ENCODE measurements around the gene TMEM150B. TPM values are rescaled to one million over a fixed set of nuclear protein-coding genes. Genes with fewer than 3 reads are reported as not detected.

TMEM150B gene
- total and polyA plus RNA-seq, 9 of the 15 experiments (the other 6 are each of a cell fraction or from before 2014, with no cell fraction given) = 0.47 to 1.3 (median 0.74) TPM; not detected in 2

DNA sequence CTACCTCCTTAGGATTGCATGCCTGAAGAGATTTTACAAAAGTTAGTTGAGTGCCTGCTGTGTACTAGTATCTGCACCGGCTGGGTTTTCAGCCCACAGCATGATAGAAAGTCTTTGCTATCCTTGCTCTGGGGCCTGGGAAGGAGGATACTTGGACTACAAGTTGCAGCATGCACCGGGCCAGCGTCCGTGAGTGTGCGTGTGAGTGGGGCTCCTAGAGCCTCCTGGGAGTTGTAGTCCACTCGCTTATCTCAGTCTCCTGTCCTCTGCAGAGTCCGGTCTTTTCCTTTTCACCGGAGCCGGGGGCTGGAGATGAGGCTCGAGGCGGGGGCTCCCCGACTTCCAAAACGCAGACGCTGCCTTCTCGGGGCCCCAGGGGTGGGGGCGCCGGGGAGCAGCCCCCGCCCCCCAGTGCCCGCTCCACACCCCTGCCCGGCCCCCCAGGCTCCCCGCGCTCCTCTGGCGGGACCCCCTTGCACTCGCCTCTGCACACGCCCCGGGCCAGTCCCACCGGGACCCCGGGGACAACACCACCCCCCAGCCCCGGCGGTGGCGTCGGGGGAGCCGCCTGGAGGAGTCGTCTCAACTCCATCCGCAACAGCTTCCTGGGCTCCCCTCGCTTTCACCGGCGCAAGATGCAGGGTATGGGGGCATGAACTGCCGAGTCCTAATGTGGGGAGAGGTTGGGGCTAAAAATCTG lies 20.7 kb downstream of the TMEM150B start (continued):
- TF ChIP-seq, protein P1, sequence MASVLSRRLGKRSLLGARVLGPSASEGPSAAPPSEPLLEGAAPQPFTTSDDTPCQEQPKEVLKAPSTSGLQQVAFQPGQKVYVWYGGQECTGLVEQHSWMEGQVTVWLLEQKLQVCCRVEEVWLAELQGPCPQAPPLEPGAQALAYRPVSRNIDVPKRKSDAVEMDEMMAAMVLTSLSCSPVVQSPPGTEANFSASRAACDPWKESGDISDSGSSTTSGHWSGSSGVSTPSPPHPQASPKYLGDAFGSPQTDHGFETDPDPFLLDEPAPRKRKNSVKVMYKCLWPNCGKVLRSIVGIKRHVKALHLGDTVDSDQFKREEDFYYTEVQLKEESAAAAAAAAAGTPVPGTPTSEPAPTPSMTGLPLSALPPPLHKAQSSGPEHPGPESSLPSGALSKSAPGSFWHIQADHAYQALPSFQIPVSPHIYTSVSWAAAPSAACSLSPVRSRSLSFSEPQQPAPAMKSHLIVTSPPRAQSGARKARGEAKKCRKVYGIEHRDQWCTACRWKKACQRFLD (CRISPR knock-in tag; IDR thresholded peaks at IDR 0.05) = no peak
- TF ChIP-seq CBFA2T2 (conservative IDR thresholded peaks at IDR 0.05) = no peak
- TF ChIP-seq, protein P2, sequence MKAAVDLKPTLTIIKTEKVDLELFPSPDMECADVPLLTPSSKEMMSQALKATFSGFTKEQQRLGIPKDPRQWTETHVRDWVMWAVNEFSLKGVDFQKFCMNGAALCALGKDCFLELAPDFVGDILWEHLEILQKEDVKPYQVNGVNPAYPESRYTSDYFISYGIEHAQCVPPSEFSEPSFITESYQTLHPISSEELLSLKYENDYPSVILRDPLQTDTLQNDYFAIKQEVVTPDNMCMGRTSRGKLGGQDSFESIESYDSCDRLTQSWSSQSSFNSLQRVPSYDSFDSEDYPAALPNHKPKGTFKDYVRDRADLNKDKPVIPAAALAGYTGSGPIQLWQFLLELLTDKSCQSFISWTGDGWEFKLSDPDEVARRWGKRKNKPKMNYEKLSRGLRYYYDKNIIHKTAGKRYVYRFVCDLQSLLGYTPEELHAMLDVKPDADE (conservative IDR thresholded peaks at IDR 0.05; ENCODE audit: control insufficient read depth, low read depth, low read length) = peak; percentile 98
- TF ChIP-seq PML (IDR thresholded peaks at IDR 0.05; ENCODE audit: low read length) = no peak
- peak; percentile 99 for TF ChIP-seq HCFC1 (IDR thresholded peaks at IDR 0.05; ENCODE audit: low read depth, low read length)
- peak; percentile 90 for TF ChIP-seq CREM (IDR thresholded peaks at IDR 0.05; ENCODE audit: low read depth)
- TF ChIP-seq SMAD1 (IDR thresholded peaks at IDR 0.05; ENCODE audit: low read depth, low read length, partially characterized antibody) = no peak
- no peak for TF ChIP-seq MEF2D (tag; conservative IDR thresholded peaks at IDR 0.05; ENCODE audit: low read depth)
- 0 out of 2 replicates have a peak, but pooled peaks have one; percentile 66 for TF ChIP-seq ZNF197 (CRISPR knock-in tag; IDR thresholded peaks at IDR 0.05; ENCODE audit: low read depth)
- TF ChIP-seq KAT7 (CRISPR knock-in tag; IDR thresholded peaks at IDR 0.05; ENCODE audit: borderline replicate concordance) = no peak
- no peak for TF ChIP-seq ZC3H8 (IDR thresholded peaks at IDR 0.05)
- TF ChIP-seq ZFX (CRISPR knock-in tag; IDR thresholded peaks at IDR 0.05) = peak; percentile 23
- no peak for TF ChIP-seq ZC3H4 (CRISPR knock-in tag; IDR thresholded peaks at IDR 0.05; ENCODE audit: borderline replicate concordance)
- no peak for TF ChIP-seq ZC3H11A (IDR thresholded peaks at IDR 0.05; ENCODE audit: low read depth, low read length)
- TF ChIP-seq POLR2AphosphoS5 (IDR thresholded peaks at IDR 0.05; ENCODE audit: control insufficient read depth, insufficient read depth, low read depth, low read length) = no peak
- TF ChIP-seq ZZZ3 (IDR thresholded peaks at IDR 0.05) = no peak
- TF ChIP-seq TBL1XR1 (IDR thresholded peaks at IDR 0.05; ENCODE audit: low read length in 2 of 2) = no peak
- no peak for TF ChIP-seq NBN (IDR thresholded peaks at IDR 0.05; ENCODE audit: low read depth)
- no peak for TF ChIP-seq TCF7 (IDR thresholded peaks at IDR 0.05; ENCODE audit: borderline replicate concordance)
- TF ChIP-seq DNMT1 (IDR thresholded peaks at IDR 0.05) = no peak
- TF ChIP-seq, protein P3, sequence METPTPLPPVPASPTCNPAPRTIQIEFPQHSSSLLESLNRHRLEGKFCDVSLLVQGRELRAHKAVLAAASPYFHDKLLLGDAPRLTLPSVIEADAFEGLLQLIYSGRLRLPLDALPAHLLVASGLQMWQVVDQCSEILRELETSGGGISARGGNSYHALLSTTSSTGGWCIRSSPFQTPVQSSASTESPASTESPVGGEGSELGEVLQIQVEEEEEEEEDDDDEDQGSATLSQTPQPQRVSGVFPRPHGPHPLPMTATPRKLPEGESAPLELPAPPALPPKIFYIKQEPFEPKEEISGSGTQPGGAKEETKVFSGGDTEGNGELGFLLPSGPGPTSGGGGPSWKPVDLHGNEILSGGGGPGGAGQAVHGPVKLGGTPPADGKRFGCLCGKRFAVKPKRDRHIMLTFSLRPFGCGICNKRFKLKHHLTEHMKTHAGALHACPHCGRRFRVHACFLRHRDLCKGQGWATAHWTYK (CRISPR knock-in tag; IDR thresholded peaks at IDR 0.05) = no peak
- TF ChIP-seq ZNF77 (CRISPR knock-in tag; IDR thresholded peaks at IDR 0.05) = no peak
- 0 out of 2 replicates have a peak, but pooled peaks have one; percentile 0 for TF ChIP-seq ZNF175 (CRISPR knock-in tag; IDR thresholded peaks at IDR 0.05; ENCODE audit: low read depth)
- TF ChIP-seq ZNF644 (tag; IDR thresholded peaks at IDR 0.05; ENCODE audit: low read depth) = peak; percentile 58; the same call in 1 of the 2 replicates
- TF ChIP-seq NELFE (IDR thresholded peaks at IDR 0.05; ENCODE audit: insufficient read depth, insufficient read length) = no peak
- no peak for TF ChIP-seq PHB2 (IDR thresholded peaks at IDR 0.05; ENCODE audit: low read depth)
- no peak for TF ChIP-seq ZNF224 (CRISPR knock-in tag; IDR thresholded peaks at IDR 0.05)
- no peak for TF ChIP-seq STAT5B (CRISPR knock-in tag; IDR thresholded peaks at IDR 0.05)

Measured in K562 (cell line).